ENCODE results near the gene QPCTL.
"Not testable (repeated sequence)": the region's sequence is repeated elsewhere in the genome, so short reads cannot be mapped to it uniquely, and the experiment has no call there.

The QPCTL gene

GRCh38 chr19:45746866-45747265, 54.4 kb downstream of the QPCTL start:
- no peak overlapping the region for H2AFZ ChIP-seq (ENCODE audit: low read length)
- no peak overlapping the region for H2BK12ac ChIP-seq (ENCODE audit: low read length)
- WGBS, 2 donors (ENCODE audit: extremely low coverage in 2 of 2, insufficient read length in 2 of 2, insufficient replicate concordance in 1 of 2), result no CpG with 5 or more reads among the region's 5 CpGs
- no peak overlapping the region for H2BK120ac ChIP-seq (ENCODE audit: low read depth, low read length)
- no peak overlapping the region for H3K4me2 ChIP-seq (ENCODE audit: insufficient read depth, low read length, poor library complexity, severe bottlenecking)
- no peak overlapping the region for H3K9ac ChIP-seq (ENCODE audit: low read depth, low read length, poor library complexity)
- no peak overlapping the region for H3K23ac ChIP-seq (ENCODE audit: low read depth, low read length, poor library complexity)
- H2AK5ac ChIP-seq (ENCODE audit: low read depth, low read length), result no peak overlapping the region
- H3K36me3 ChIP-seq (replicated peaks in 1 of 2; ENCODE audit: control insufficient read depth in 2 of 2, insufficient read depth in 2 of 2, low read length in 2 of 2), result no peaks in the 10 kb centered on the region
- no peak overlapping the region for H2BK15ac ChIP-seq (ENCODE audit: low read length)
- no peak overlapping the region for H4K8ac ChIP-seq (ENCODE audit: low read depth, low read length)
- no peak for DNase-seq (ENCODE audit: low spot score)
- no peaks in the 10 kb centered on the region for H3K79me1 ChIP-seq (ENCODE audit: low read depth, low read length)
- H4K91ac ChIP-seq (ENCODE audit: low read depth, low read length, poor library complexity), result no peak overlapping the region
- no peaks in the 10 kb centered on the region for H3K9me3 ChIP-seq (replicated peaks in 1 of 2; ENCODE audit: control insufficient read depth in 2 of 2, insufficient read depth in 1 of 2, low read depth in 1 of 2, low read length in 2 of 2)
- no peak overlapping the region for H3K18ac ChIP-seq (ENCODE audit: low read length)
- no peak overlapping the region for H3K4ac ChIP-seq (ENCODE audit: low read length)
- H3K4me3 ChIP-seq (ENCODE audit: low read length in 2 of 2), result no peak overlapping the region
- peaks cover 0 to 2% of the 10 kb centered on the region in 2 donors for H3K4me1 ChIP-seq (ENCODE audit: control insufficient read depth in 2 of 2, insufficient read depth in 1 of 2, low read depth in 1 of 2, low read length in 2 of 2)
- no peak overlapping the region for H3K27ac ChIP-seq (replicated peaks; ENCODE audit: low read length)
- H2BK5ac ChIP-seq (ENCODE audit: low read length), result no peak overlapping the region
- no peak overlapping the region for H3K14ac ChIP-seq (ENCODE audit: low read length)
- peaks cover 0 to 25% (median 0%) of the 10 kb centered on the region in 3 experiments for H3K27me3 ChIP-seq (ENCODE audit: control insufficient read depth in 3 of 3, insufficient read depth in 3 of 3, low read depth in 1 of 3, low read length in 3 of 3)

GRCh38 chr19:45747513-45747912, 55.0 kb downstream of the QPCTL start:
- peaks cover 0 to 25% (median 0%) of the 10 kb centered on the region in 3 experiments for H3K27me3 ChIP-seq (ENCODE audit: control insufficient read depth in 3 of 3, insufficient read depth in 3 of 3, low read depth in 1 of 3, low read length in 3 of 3)
- no peaks in the 10 kb centered on the region for H3K9me3 ChIP-seq (replicated peaks in 1 of 2; ENCODE audit: control insufficient read depth in 2 of 2, insufficient read depth in 1 of 2, low read depth in 1 of 2, low read length in 2 of 2)
- no peak overlapping the region for H2BK120ac ChIP-seq (ENCODE audit: low read depth, low read length)
- H3K4me1 ChIP-seq (ENCODE audit: control insufficient read depth in 2 of 2, insufficient read depth in 1 of 2, low read depth in 1 of 2, low read length in 2 of 2), result peaks cover 0 to 2% of the 10 kb centered on the region in 2 donors
- H2AFZ ChIP-seq (ENCODE audit: low read length), result no peak overlapping the region
- H2BK15ac ChIP-seq (ENCODE audit: low read length), result no peak overlapping the region
- no peak overlapping the region for H3K18ac ChIP-seq (ENCODE audit: low read length)
- no peak overlapping the region for H3K14ac ChIP-seq (ENCODE audit: low read length)
- no peak overlapping the region for H3K23ac ChIP-seq (ENCODE audit: low read depth, low read length, poor library complexity)
- no peaks in the 10 kb centered on the region for H3K36me3 ChIP-seq (replicated peaks in 1 of 2; ENCODE audit: control insufficient read depth in 2 of 2, insufficient read depth in 2 of 2, low read length in 2 of 2)
- no CpG with 5 or more reads among the region's 5 CpGs for WGBS, 2 donors (ENCODE audit: extremely low coverage in 2 of 2, insufficient read length in 2 of 2, insufficient replicate concordance in 1 of 2)
- H3K4ac ChIP-seq (ENCODE audit: low read length), result no peak overlapping the region
- no peak overlapping the region for H2BK12ac ChIP-seq (ENCODE audit: low read length)
- DNase-seq (ENCODE audit: low spot score), result no peak
- H2AK5ac ChIP-seq (ENCODE audit: low read depth, low read length), result no peak overlapping the region
- no peak overlapping the region for H3K4me2 ChIP-seq (ENCODE audit: insufficient read depth, low read length, poor library complexity, severe bottlenecking)
- H2BK5ac ChIP-seq (ENCODE audit: low read length), result no peak overlapping the region
- H3K9ac ChIP-seq (ENCODE audit: low read depth, low read length, poor library complexity), result no peak overlapping the region
- no peak overlapping the region for H4K91ac ChIP-seq (ENCODE audit: low read depth, low read length, poor library complexity)
- no peak overlapping the region for H4K8ac ChIP-seq (ENCODE audit: low read depth, low read length)
- no peak overlapping the region for H3K4me3 ChIP-seq (ENCODE audit: low read length in 2 of 2)
- no peak overlapping the region for H3K27ac ChIP-seq (replicated peaks; ENCODE audit: low read length)
- no peaks in the 10 kb centered on the region for H3K79me1 ChIP-seq (ENCODE audit: low read depth, low read length)

GRCh38 chr19:45751483-45751882, 59.0 kb downstream of the QPCTL start:
- not testable (repeated sequence) for H3K14ac ChIP-seq (ENCODE audit: low read length); H3K27ac ChIP-seq (replicated peaks; ENCODE audit: low read length); H3K4me2 ChIP-seq (ENCODE audit: insufficient read depth, low read length, poor library complexity, severe bottlenecking); H3K4me1 ChIP-seq (ENCODE audit: control insufficient read depth in 2 of 2, insufficient read depth in 1 of 2, low read depth in 1 of 2, low read length in 2 of 2); H2AFZ ChIP-seq (ENCODE audit: low read length); H3K4ac ChIP-seq (ENCODE audit: low read length); H3K9me3 ChIP-seq (replicated peaks in 1 of 2; ENCODE audit: control insufficient read depth in 2 of 2, insufficient read depth in 1 of 2, low read depth in 1 of 2, low read length in 2 of 2); DNase-seq (ENCODE audit: low spot score); H2BK120ac ChIP-seq (ENCODE audit: low read depth, low read length); H3K18ac ChIP-seq (ENCODE audit: low read length); H2AK5ac ChIP-seq (ENCODE audit: low read depth, low read length); H3K4me3 ChIP-seq (ENCODE audit: low read length in 2 of 2); H2BK12ac ChIP-seq (ENCODE audit: low read length); H2BK15ac ChIP-seq (ENCODE audit: low read length); H3K9ac ChIP-seq (ENCODE audit: low read depth, low read length, poor library complexity); H3K36me3 ChIP-seq (replicated peaks in 1 of 2; ENCODE audit: control insufficient read depth in 2 of 2, insufficient read depth in 2 of 2, low read length in 2 of 2); H3K23ac ChIP-seq (ENCODE audit: low read depth, low read length, poor library complexity); H4K91ac ChIP-seq (ENCODE audit: low read depth, low read length, poor library complexity); H2BK5ac ChIP-seq (ENCODE audit: low read length); H3K79me1 ChIP-seq (ENCODE audit: low read depth, low read length); H4K8ac ChIP-seq (ENCODE audit: low read depth, low read length)
- WGBS, 2 donors (ENCODE audit: extremely low coverage in 2 of 2, insufficient read length in 2 of 2, insufficient replicate concordance in 1 of 2), result no CpG with 5 or more reads among the region's 10 CpGs
- peaks cover 0 to 17% (median 0%) of the 10 kb centered on the region in 3 experiments for H3K27me3 ChIP-seq (ENCODE audit: control insufficient read depth in 3 of 3, insufficient read depth in 3 of 3, low read depth in 1 of 3, low read length in 3 of 3)

GRCh38 chr19:45752639-45753038, 60.2 kb downstream of the QPCTL start:
- Histone ChIP-seq H2BK5ac (ENCODE audit: low read length) (no peak overlapping the region), H3K14ac (ENCODE audit: low read length) (no peak overlapping the region), H2BK12ac (ENCODE audit: low read length) (no peak overlapping the region), H2BK15ac (ENCODE audit: low read length) (no peak overlapping the region), H2AFZ (ENCODE audit: low read length) (no peak overlapping the region), H3K23ac (ENCODE audit: low read depth, low read length, poor library complexity) (no peak overlapping the region), H2AK5ac (ENCODE audit: low read depth, low read length) (no peak overlapping the region), H3K9ac (ENCODE audit: low read depth, low read length, poor library complexity) (no peak overlapping the region), H3K27ac (replicated peaks; ENCODE audit: low read length) (no peak overlapping the region), H4K91ac (ENCODE audit: low read depth, low read length, poor library complexity) (no peak overlapping the region), H3K4ac (ENCODE audit: low read length) (no peak overlapping the region), H3K4me1 (ENCODE audit: control insufficient read depth in 2 of 2, insufficient read depth in 1 of 2, low read depth in 1 of 2, low read length in 2 of 2) (peaks cover 4 to 6% of the 10 kb centered on the region in 2 donors), H3K4me3 (ENCODE audit: low read length in 2 of 2) (no peak overlapping the region), H3K27me3 (ENCODE audit: control insufficient read depth in 3 of 3, insufficient read depth in 3 of 3, low read depth in 1 of 3, low read length in 3 of 3) (peaks cover 0 to 15% (median 0%) of the 10 kb centered on the region in 3 experiments), H2BK120ac (ENCODE audit: low read depth, low read length) (no peak overlapping the region), H3K79me1 (ENCODE audit: low read depth, low read length) (no peaks in the 10 kb centered on the region), H3K18ac (ENCODE audit: low read length) (no peak overlapping the region), H3K4me2 (ENCODE audit: insufficient read depth, low read length, poor library complexity, severe bottlenecking) (no peak overlapping the region), H4K8ac (ENCODE audit: low read depth, low read length) (no peak overlapping the region), H3K9me3 (replicated peaks in 1 of 2; ENCODE audit: control insufficient read depth in 2 of 2, insufficient read depth in 1 of 2, low read depth in 1 of 2, low read length in 2 of 2) (no peaks in the 10 kb centered on the region), H3K36me3 (replicated peaks in 1 of 2; ENCODE audit: control insufficient read depth in 2 of 2, insufficient read depth in 2 of 2, low read length in 2 of 2) (no peaks in the 10 kb centered on the region)
- DNase-seq (ENCODE audit: low spot score), result no peak
- no CpG with 5 or more reads among the region's 12 CpGs for WGBS, 2 donors (ENCODE audit: extremely low coverage in 2 of 2, insufficient read length in 2 of 2, insufficient replicate concordance in 1 of 2)

Data from neuronal stem cell (in vitro differentiated cells).